ENCODE data around the gene PKNOX2.

PKNOX2 gene

DNA sequence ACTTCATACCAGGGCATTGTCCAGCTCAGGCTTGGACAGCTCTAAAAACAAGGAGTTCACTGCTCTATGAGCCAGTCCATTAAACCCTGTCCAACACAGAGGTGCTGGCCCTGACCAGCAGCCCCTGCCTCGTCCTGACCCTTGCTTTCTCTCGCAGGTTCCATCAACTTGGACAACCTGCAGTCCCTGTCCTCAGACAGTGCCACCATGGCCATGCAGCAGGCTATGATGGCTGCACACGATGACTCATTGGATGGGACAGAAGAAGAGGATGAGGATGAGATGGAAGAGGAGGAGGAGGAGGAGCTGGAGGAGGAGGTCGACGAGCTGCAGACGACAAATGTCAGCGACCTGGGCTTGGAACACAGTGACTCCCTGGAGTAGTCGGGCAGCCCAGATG lies 266.5 kb downstream of the PKNOX2 start:
- TF ChIP-seq, protein P1, sequence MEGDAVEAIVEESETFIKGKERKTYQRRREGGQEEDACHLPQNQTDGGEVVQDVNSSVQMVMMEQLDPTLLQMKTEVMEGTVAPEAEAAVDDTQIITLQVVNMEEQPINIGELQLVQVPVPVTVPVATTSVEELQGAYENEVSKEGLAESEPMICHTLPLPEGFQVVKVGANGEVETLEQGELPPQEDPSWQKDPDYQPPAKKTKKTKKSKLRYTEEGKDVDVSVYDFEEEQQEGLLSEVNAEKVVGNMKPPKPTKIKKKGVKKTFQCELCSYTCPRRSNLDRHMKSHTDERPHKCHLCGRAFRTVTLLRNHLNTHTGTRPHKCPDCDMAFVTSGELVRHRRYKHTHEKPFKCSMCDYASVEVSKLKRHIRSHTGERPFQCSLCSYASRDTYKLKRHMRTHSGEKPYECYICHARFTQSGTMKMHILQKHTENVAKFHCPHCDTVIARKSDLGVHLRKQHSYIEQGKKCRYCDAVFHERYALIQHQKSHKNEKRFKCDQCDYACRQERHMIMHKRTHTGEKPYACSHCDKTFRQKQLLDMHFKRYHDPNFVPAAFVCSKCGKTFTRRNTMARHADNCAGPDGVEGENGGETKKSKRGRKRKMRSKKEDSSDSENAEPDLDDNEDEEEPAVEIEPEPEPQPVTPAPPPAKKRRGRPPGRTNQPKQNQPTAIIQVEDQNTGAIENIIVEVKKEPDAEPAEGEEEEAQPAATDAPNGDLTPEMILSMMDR (conservative IDR thresholded peaks at IDR 0.05): no peak
- TF ChIP-seq ZFX (IDR thresholded peaks at IDR 0.05): no peak
- no peak overlapping the region for H3K27ac ChIP-seq

DNA sequence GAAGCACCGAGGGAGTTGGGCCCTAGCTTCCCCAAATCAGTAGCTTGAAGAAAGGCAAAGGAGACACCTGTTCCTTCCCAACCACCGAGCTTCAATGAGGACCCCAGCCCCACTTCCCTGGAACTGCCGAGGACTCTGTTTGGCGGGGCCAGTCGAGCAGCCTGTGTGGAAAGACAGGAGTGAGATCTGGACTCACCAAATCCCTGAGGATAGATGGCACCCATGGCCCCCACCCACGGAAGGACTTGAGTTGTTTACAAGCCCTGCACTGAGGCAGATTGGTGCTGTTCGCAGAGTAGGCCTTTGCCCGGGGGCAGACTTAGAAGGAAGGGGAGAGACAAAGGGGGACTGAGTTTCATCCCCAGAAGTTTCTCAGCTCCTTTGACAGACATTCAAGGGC lies 266.9 kb downstream of the PKNOX2 start:
- H3K27ac ChIP-seq: no peak overlapping the region
- no peak for TF ChIP-seq ZFX (IDR thresholded peaks at IDR 0.05)
- TF ChIP-seq, protein P1 (conservative IDR thresholded peaks at IDR 0.05): no peak

DNA sequence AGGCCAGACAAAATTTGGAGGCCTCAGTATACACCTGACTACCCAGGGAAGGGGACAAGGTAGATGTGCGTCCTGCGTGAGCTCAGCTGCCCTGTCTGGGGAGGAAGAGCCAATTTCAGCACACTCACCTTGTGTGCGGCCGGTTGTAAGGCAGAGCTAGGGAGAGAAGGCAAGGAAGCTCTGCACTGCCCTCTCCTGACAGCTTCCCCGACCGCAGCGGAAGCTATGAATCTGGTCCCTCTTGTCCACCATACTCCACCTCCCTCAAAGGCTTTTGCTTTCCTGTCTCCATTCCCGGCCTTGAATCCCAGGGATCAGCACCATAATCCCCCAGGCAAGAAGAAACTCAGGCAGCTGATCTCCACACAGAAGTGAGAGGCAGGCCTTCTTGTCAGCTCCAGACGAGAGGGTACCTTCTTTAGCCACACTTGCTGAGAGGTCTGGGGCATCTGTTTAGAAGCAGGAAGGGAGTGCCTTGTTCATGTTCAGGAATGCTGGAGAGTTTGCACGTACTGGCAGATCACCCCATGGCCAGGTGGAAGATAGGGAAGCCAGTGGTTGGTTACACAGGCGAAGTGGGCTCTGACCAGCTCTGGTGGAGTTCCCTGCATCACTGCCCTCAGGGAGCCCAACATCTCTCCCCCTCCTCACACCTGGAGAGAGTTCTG lies 269.0 kb downstream of the PKNOX2 start:
- TF ChIP-seq ZFX (IDR thresholded peaks at IDR 0.05): no peak
- TF ChIP-seq, protein P1 (conservative IDR thresholded peaks at IDR 0.05): peak; percentile 85
- no peak overlapping the region for H3K27ac ChIP-seq

DNA sequence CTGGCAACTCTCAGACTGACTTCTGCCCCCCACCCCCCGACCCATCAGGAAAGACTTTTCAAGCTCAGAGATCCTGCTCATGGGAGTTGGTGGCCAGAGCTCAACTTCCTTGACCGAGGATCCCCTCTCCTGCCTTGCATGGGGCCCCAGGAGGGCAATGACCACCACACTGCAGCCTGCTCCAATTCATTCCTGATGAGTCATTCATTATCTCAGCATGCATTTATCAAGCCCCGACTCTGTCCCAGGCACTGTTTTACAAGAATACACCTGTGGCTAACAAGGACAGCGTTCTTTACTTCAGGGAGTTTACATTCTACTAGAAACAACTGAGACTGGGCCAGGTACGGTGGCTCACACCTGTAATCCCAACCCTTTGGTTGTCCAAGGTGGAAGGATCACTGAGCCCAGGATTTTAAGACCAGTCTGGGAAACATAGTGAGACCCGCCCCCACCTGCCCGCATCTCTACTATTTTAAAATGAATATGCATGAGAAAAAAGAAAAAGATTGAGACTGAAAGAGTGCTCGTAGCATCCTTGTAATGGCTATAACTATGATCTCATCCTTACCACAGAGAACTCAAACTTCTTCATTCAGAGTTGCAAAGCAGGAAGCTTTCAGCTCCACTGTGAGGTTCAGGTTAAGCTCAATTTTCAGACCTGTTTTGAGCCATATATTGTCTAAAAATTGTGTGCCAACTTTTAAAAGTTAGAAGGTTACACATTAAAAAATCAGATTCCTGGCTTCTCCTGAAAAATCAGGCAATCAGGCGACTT lies 271.1 kb downstream of the PKNOX2 start:
- TF ChIP-seq ZFX (IDR thresholded peaks at IDR 0.05): no peak
- TF ChIP-seq, protein P1 (conservative IDR thresholded peaks at IDR 0.05): no peak
- H3K27ac ChIP-seq: no peak overlapping the region

DNA sequence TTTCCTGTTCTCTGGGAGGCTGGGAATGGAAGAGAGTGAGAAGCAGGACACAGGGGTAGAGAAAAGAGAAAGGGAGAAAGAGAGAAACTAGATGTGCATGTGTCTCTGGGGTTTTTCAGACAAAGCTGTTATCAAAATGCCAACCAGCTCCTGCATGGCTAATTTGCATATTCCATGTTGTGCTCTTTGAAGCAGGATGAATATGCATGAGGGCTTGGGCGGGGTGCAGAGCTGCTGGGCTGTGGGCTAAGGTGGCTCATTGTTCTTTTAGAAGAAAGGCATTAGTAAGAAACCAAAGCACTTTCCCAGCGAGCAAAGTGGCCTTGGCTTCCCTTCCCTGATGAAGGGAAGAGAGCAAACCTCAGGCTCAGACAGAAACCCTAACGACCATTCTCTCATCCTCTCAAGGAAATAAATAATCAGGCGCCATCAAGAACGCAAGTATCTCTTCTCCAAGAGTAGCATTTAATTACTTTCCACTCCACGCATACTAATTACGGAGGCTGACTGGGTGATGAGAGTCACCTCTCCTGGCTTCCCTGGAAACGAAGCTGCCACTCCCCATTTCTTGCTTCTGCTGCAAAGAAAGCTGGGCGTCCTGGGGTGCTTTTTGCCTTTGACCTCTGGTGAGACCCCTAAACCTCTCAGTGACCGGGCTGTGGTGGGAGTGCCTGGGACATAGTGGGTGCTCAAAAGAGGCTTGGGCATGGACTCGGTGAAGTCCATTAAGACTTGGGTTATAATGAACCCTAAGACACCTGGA lies 277.3 kb downstream of the PKNOX2 start:
- H3K27ac ChIP-seq: no peak overlapping the region
- TF ChIP-seq, protein P1 (conservative IDR thresholded peaks at IDR 0.05): no peak
- TF ChIP-seq ZFX (IDR thresholded peaks at IDR 0.05): no peak

DNA sequence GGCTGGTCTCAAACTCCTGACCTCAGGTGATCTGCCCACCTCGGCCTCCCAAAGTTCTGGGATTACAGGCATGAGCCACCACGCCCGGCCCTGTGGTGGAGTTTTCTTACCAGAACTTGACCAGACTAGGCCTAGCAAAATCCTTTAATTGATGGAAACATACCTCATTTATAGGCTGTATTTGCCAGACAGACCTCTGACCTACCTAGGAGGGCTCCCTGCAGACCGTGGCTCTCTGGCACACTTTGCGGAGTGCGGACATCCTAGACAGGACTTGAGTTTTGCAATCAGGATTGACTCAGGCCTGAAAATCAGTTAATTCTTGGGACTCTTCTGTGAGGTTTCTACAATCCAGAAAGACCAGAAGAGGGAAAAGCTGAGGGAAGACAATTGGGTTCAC lies 278.4 kb downstream of the PKNOX2 start:
- no peak overlapping the region for H3K27ac ChIP-seq
- TF ChIP-seq, protein P1 (conservative IDR thresholded peaks at IDR 0.05): no peak
- TF ChIP-seq ZFX (IDR thresholded peaks at IDR 0.05): no peak

Data from C4-2B (cell line).